Stomach (tissue), 9 donors: ENCODE data around the gene PRKCA. TPM values are rescaled to one million over a fixed set of nuclear protein-coding genes. Genes with fewer than 3 reads are reported as not detected.

Experiments
- DNase-seq, 2 donors: peaks; one replicate each; pipeline versions ENCODE4 v3.0.0 to v3.0.0-alpha.2; 2013 to 2019
- H3K27ac ChIP-seq, 5 donors: fragments of 200-600 bp in 4 of 5; sonication (generic) in 4 of 5; one replicate each; pipeline ENCODE4 v1.5.1; 2013 to 2019; ENCODE audit warnings: mild to moderate bottlenecking in 1 of 5, moderate library complexity in 1 of 5
- H3K27me3 ChIP-seq, 3 donors: fragments of 200-600 bp; sonication (generic); one replicate each; pipeline ENCODE4 v1.5.1; 2017 to 2019; ENCODE audit warnings: mixed run types in 1 of 3
- H3K36me3 ChIP-seq, 4 donors: fragments of 200-600 bp; sonication (generic); 1 replicate in 3 of 4; 2 replicates in 1 of 4; pipeline ENCODE4 v1.5.1; 2016 to 2019
- H3K4me1 ChIP-seq, 4 donors: fragments of 200-600 bp; sonication (generic); one replicate each; pipeline ENCODE4 v1.5.1; 2016 to 2019
- H3K4me3 ChIP-seq, 4 donors: fragments of 200-600 bp; sonication (generic) in 3 of 4; one replicate each; pipeline ENCODE4 v1.5.1; 2016 to 2019; ENCODE audit warnings: mild to moderate bottlenecking in 1 of 4
- H3K9me3 ChIP-seq, 4 donors: fragments of 200-600 bp; sonication (generic); one replicate each; pipeline ENCODE4 v1.5.1; 2016 to 2019
- CTCF ChIP-seq, 7 experiments: fragments of 450-650 bp in 4 of 7; fragments of 200-600 bp in 3 of 7; sonication (generic) in 3 of 7; IDR thresholded peaks; one replicate each; pipeline ENCODE4 v1.5.1; 2016 to 2019; ENCODE audit warnings: antibody characterized with exemption in 7 of 7, control low read depth in 2 of 7, mild to moderate bottlenecking in 1 of 7
- EP300 ChIP-seq: sonication (generic); formaldehyde crosslinking; IDR thresholded peaks from one replicate; pipeline ENCODE4 v1.6.1; 2017; ENCODE audit warnings: antibody characterized with exemption
- POLR2A ChIP-seq, 4 donors: fragments of 450-650 bp; IDR thresholded peaks; one replicate each; pipeline ENCODE4 v1.6.1; 2016; ENCODE audit warnings: antibody characterized with exemption in 4 of 4, control low read depth in 2 of 4, mild to moderate bottlenecking in 1 of 4, moderate library complexity in 1 of 4
- POLR2AphosphoS5 ChIP-seq, 3 donors: sonication (generic); formaldehyde crosslinking; IDR thresholded peaks; one replicate each; pipeline ENCODE4 v1.6.1; 2016; ENCODE audit warnings: antibody characterized with exemption in 3 of 3
- WGBS, 5 donors: extraction: QIAGEN DNeasy Blood & Tissue Kit in 3 of 5; methylation state at CpG; one replicate each; pipeline versions ENCODE4 v1.1.5 to v1.1.7; 2013 to 2018; 5-methylcytosine and 5-hydroxymethylcytosine counted together
- intact Hi-C: fragments of 100-400 bp; cut with DNase I; formaldehyde crosslinking; loops from one replicate; pipeline ENCODE4 v1.15.1; 2023; ENCODE audit warnings: low total_unique reads
- polyA plus RNA-seq, 3 donors: library from polyadenylated mRNA; stranded (reverse); fragments of 200-250 nt; gene quantifications; one replicate each; pipeline ENCODE4 v1.2.3, GENCODE V29; 2013
- total RNA-seq, 5 donors: library from RNA; depleted of rRNA; stranded (reverse); fragments of >200 nt; gene quantifications; one replicate each; pipeline versions ENCODE4 v1.1.0 to v1.2.3, GENCODE V29; 2014 to 2016
- donor health status: healthy with polysubstance abuse.
- donor health status: Bipolar disorder and iron deficiency.
- donor health status: healthy.

The PRKCA gene
- total and polyA plus RNA-seq, 8 donors: 2.1 to 41.1 (median 12.2) TPM

GRCh38 chr17:66461343-66461995, 159.1 kb downstream of the PRKCA start:
- 80 to 90% (median 83%) methylated on average over 7 of the region's 7 CpGs for WGBS, 5 donors
- peaks cover 4 to 56% (median 29%) of the 10 kb centered on the region in 4 donors for H3K4me1 ChIP-seq
- TF ChIP-seq POLR2A (IDR thresholded peaks at IDR 0.05) (no peak), EP300 (no peak), POLR2AphosphoS5 (IDR thresholded peaks at IDR 0.05) (no peak), CTCF (IDR thresholded peaks at IDR 0.05) (no peak)
- H3K4me3 ChIP-seq: no peak overlapping the region
- intact Hi-C loops: no loop called here
- H3K27me3 ChIP-seq: no peaks in the 10 kb centered on the region
- no peaks in the 10 kb centered on the region for H3K36me3 ChIP-seq
- no peaks in the 10 kb centered on the region for H3K9me3 ChIP-seq
- peak overlapping the region in 2 of 5 donors; percentile 56 to 79 for H3K27ac ChIP-seq
- DNase-seq: no peak

GRCh38 chr17:66462010-66462409, 159.6 kb downstream of the PRKCA start:
- H3K4me1 ChIP-seq: peaks cover 4 to 61% (median 33%) of the 10 kb centered on the region in 4 donors

GRCh38 chr17:66464921-66465320, 162.5 kb downstream of the PRKCA start:
- Histone ChIP-seq H3K36me3 (no peaks in the 10 kb centered on the region), H3K27me3 (no peaks in the 10 kb centered on the region), H3K4me1 (peaks cover 24 to 84% (median 55%) of the 10 kb centered on the region in 4 donors), H3K4me3 (no peak overlapping the region), H3K27ac (peak overlapping the region in 1 of 5 donors; percentile 26), H3K9me3 (no peaks in the 10 kb centered on the region)
- intact Hi-C loops: no loop called here
- DNase-seq: no peak
- no peak for TF ChIP-seq EP300
- no peak for TF ChIP-seq CTCF (IDR thresholded peaks at IDR 0.05)
- no peak for TF ChIP-seq POLR2AphosphoS5 (IDR thresholded peaks at IDR 0.05)
- TF ChIP-seq POLR2A (IDR thresholded peaks at IDR 0.05): no peak
- WGBS, 5 donors: 71 to 81% (median 74%) methylated on average over 3 of the region's 3 CpGs

More at GRCh38 chr17:66462010-66462409, 159.6 kb downstream of the PRKCA start:
- H3K4me3 ChIP-seq: no peak overlapping the region
- H3K9me3 ChIP-seq: no peaks in the 10 kb centered on the region
- no peaks in the 10 kb centered on the region for H3K36me3 ChIP-seq
- 52 to 62% (median 58%) methylated on average over 4 of the region's 4 CpGs for WGBS, 5 donors
- TF ChIP-seq CTCF (IDR thresholded peaks at IDR 0.05) (no peak), POLR2A (IDR thresholded peaks at IDR 0.05) (no peak), EP300 (no peak), POLR2AphosphoS5 (IDR thresholded peaks at IDR 0.05) (no peak)
- intact Hi-C loops: no loop called here
- peak in 1 of 2 donors; percentile 39 for DNase-seq
- H3K27ac ChIP-seq: peak overlapping the region in 3 of 5 donors; percentile 4 to 60 (median 56)
- H3K27me3 ChIP-seq: no peaks in the 10 kb centered on the region

DNA sequence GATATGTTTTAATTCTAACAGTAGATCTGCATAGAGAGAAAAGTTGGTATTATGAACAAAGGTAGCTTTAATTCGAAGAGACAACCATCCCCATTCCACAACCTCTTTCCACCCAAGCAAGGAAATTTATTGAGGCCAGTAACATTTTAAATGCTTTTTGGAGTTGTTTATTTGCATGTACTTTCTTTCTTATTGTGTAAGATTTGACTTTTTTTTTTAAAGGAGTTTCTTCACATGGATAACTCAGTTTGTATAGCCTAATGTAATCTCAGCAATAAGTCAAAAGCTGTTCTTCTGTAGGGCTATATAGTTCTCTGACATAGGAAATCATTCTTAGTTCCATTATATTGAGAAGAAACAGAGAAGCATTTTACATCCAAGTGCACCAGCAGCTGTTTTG, 163.3 kb downstream of the PRKCA start:
- peaks cover 24 to 84% (median 53%) of the 10 kb centered on the region in 4 donors for H3K4me1 ChIP-seq
- H3K36me3 ChIP-seq: no peaks in the 10 kb centered on the region
- WGBS, 5 donors: 61 to 97% (median 95%) methylated on average over 1 of the region's 1 CpG
- no peak for DNase-seq
- intact Hi-C loops: no loop called here
- no peaks in the 10 kb centered on the region for H3K9me3 ChIP-seq
- H3K27ac ChIP-seq: peak overlapping the region in 3 of 5 donors; percentile 65 to 73 (median 71)
- no peaks in the 10 kb centered on the region for H3K27me3 ChIP-seq
- H3K4me3 ChIP-seq: no peak overlapping the region
- no peak for TF ChIP-seq EP300
- TF ChIP-seq POLR2AphosphoS5 (IDR thresholded peaks at IDR 0.05): no peak
- TF ChIP-seq POLR2A (IDR thresholded peaks at IDR 0.05): no peak
- TF ChIP-seq CTCF (IDR thresholded peaks at IDR 0.05): no peak
